MG63 (cell line): ENCODE results near the gene PAQR7. TPM values are rescaled to one million over a fixed set of nuclear protein-coding genes. Genes with fewer than 3 reads are reported as not detected.
"Not testable (repeated sequence)": the region's sequence is repeated elsewhere in the genome, so short reads cannot be mapped to it uniquely, and the experiment has no call there.

Experiments
- DNase-seq: peaks from one replicate; pipeline ENCODE4 v3.0.0-alpha.2; 2020
- H3K27me3 ChIP-seq: fragments of 250-450 bp; sonication (Bioruptor Pico); 2 replicates; pipeline ENCODE4 v1.5.1; 2020; ENCODE audit warnings: mild to moderate bottlenecking, moderate library complexity
- H3K36me3 ChIP-seq: fragments of 250-450 bp; sonication (Bioruptor Pico); 2 replicates; pipeline ENCODE4 v1.5.1; 2020; ENCODE audit warnings: mild to moderate bottlenecking, moderate library complexity
- H3K4me3 ChIP-seq: fragments of 250-450 bp; sonication (Bioruptor Pico); 2 replicates; pipeline ENCODE4 v1.5.1; 2020; ENCODE audit warnings: mild to moderate bottlenecking, moderate library complexity
- H3K9me3 ChIP-seq: fragments of 250-450 bp; sonication (Bioruptor Pico); 2 replicates; pipeline ENCODE4 v1.5.1; 2020; ENCODE audit warnings: mild to moderate bottlenecking, moderate library complexity
- total RNA-seq: library from RNA; depleted of rRNA; stranded (reverse); fragments of >200 nt; shearing (Covaris generic); gene quantifications from 2 replicates; pipeline ENCODE4 v1.2.3, GENCODE V29; 2014; ENCODE audit warnings: low replicate concordance

Gene PAQR7
- total RNA-seq, 1 experiment from 2014 or later: 8.3 TPM

- H3K9me3 ChIP-seq: no peaks in the 10 kb centered on the region
- no peak for DNase-seq
- no peaks in the 10 kb centered on the region for H3K27me3 ChIP-seq
- no peaks in the 10 kb centered on the region for H3K36me3 ChIP-seq
- no peak overlapping the region for H3K4me3 ChIP-seq
Observed at GRCh38 chr1:25844536-25845337, 30.8 kb downstream of the PAQR7 start.

- no peaks in the 10 kb centered on the region; the same call in 1 of the 2 replicates for H3K36me3 ChIP-seq
- no peaks in the 10 kb centered on the region for H3K9me3 ChIP-seq
- no peak for DNase-seq
- no peak overlapping the region for H3K4me3 ChIP-seq
- H3K27me3 ChIP-seq: no peaks in the 10 kb centered on the region
Observed at GRCh38 chr1:25843483-25843882, 32.0 kb downstream of the PAQR7 start.

GRCh38 chr1:25839808-25840207 is 35.7 kb downstream of the PAQR7 start:
- H3K9me3 ChIP-seq, H3K27me3 ChIP-seq, DNase-seq, H3K4me3 ChIP-seq: not testable (repeated sequence)
- peaks cover 12% of the 10 kb centered on the region for H3K36me3 ChIP-seq

- Histone ChIP-seq H3K4me3 (no peak overlapping the region), H3K36me3 (peaks cover 31% of the 10 kb centered on the region), H3K9me3 (no peaks in the 10 kb centered on the region), H3K27me3 (no peaks in the 10 kb centered on the region)
- DNase-seq: no peak
Observed at GRCh38 chr1:25837262-25837875, 38.1 kb downstream of the PAQR7 start.

- DNase-seq: peak; percentile 35
- peaks cover 36% of the 10 kb centered on the region for H3K36me3 ChIP-seq
Observed at GRCh38 chr1:25836695-25837094, 38.8 kb downstream of the PAQR7 start.

GRCh38 chr1:25834894-25835293 is 40.6 kb downstream of the PAQR7 start:
- Histone ChIP-seq H3K9me3 (no peaks in the 10 kb centered on the region), H3K27me3 (no peaks in the 10 kb centered on the region), H3K36me3 (peaks cover 54% of the 10 kb centered on the region), H3K4me3 (no peak overlapping the region)
- no peak for DNase-seq

More at GRCh38 chr1:25836695-25837094, 38.8 kb downstream of the PAQR7 start:
- no peaks in the 10 kb centered on the region for H3K9me3 ChIP-seq
- H3K4me3 ChIP-seq: no peak overlapping the region
- H3K27me3 ChIP-seq: no peaks in the 10 kb centered on the region

GRCh38 chr1:25833158-25833557 is 42.4 kb downstream of the PAQR7 start:
- peaks cover 67% of the 10 kb centered on the region for H3K36me3 ChIP-seq
- H3K27me3 ChIP-seq: no peaks in the 10 kb centered on the region
- no peak for DNase-seq
- H3K9me3 ChIP-seq: no peaks in the 10 kb centered on the region
- no peak overlapping the region for H3K4me3 ChIP-seq

- no peak for DNase-seq
- no peak overlapping the region for H3K4me3 ChIP-seq
- no peaks in the 10 kb centered on the region for H3K9me3 ChIP-seq
- H3K36me3 ChIP-seq: peaks cover 74% of the 10 kb centered on the region
- no peaks in the 10 kb centered on the region for H3K27me3 ChIP-seq
Observed at GRCh38 chr1:25832336-25833037, 43.0 kb downstream of the PAQR7 start.

- peaks cover 79% of the 10 kb centered on the region for H3K36me3 ChIP-seq
- no peak overlapping the region for H3K4me3 ChIP-seq
- no peaks in the 10 kb centered on the region for H3K9me3 ChIP-seq
- H3K27me3 ChIP-seq: no peaks in the 10 kb centered on the region
- DNase-seq: no peak
Observed at GRCh38 chr1:25831569-25832196, 43.8 kb downstream of the PAQR7 start.

GRCh38 chr1:25829046-25829445 is 46.5 kb downstream of the PAQR7 start:
- peaks cover 69% of the 10 kb centered on the region for H3K36me3 ChIP-seq

GRCh38 chr1:25828491-25828890 is 47.0 kb downstream of the PAQR7 start:
- Histone ChIP-seq H3K27me3 (no peaks in the 10 kb centered on the region), H3K9me3 (no peaks in the 10 kb centered on the region), H3K4me3 (no peak overlapping the region), H3K36me3 (peaks cover 67% of the 10 kb centered on the region)
- no peak for DNase-seq

More at GRCh38 chr1:25829046-25829445, 46.5 kb downstream of the PAQR7 start:
- Histone ChIP-seq H3K4me3 (no peak overlapping the region), H3K9me3 (no peaks in the 10 kb centered on the region), H3K27me3 (no peaks in the 10 kb centered on the region)
- no peak for DNase-seq

- no peaks in the 10 kb centered on the region for H3K27me3 ChIP-seq
- H3K4me3 ChIP-seq: no peak overlapping the region
- no peak for DNase-seq
- H3K9me3 ChIP-seq: no peaks in the 10 kb centered on the region
- peaks cover 54% of the 10 kb centered on the region for H3K36me3 ChIP-seq
Observed at GRCh38 chr1:25826571-25826970, 48.9 kb downstream of the PAQR7 start.

- DNase-seq: no peak
- Histone ChIP-seq H3K4me3 (no peak overlapping the region), H3K27me3 (no peaks in the 10 kb centered on the region), H3K9me3 (no peaks in the 10 kb centered on the region), H3K36me3 (peaks cover 45% of the 10 kb centered on the region)
Observed at GRCh38 chr1:25825605-25826004, 49.9 kb downstream of the PAQR7 start.

GRCh38 chr1:25821630-25822091 is 53.8 kb downstream of the PAQR7 start:
- DNase-seq: peak; percentile 82
- peak overlapping the region; percentile 97; the same call in 1 of the 2 replicates for H3K4me3 ChIP-seq
- no peaks in the 10 kb centered on the region for H3K27me3 ChIP-seq

GRCh38 chr1:25821112-25821476 is 54.4 kb downstream of the PAQR7 start:
- peak overlapping the region; percentile 97 for H3K4me3 ChIP-seq
- no peaks in the 10 kb centered on the region for H3K9me3 ChIP-seq
- peaks cover 12% of the 10 kb centered on the region for H3K36me3 ChIP-seq
- H3K27me3 ChIP-seq: no peaks in the 10 kb centered on the region
- no peak for DNase-seq

More at GRCh38 chr1:25821630-25822091, 53.8 kb downstream of the PAQR7 start:
- no peaks in the 10 kb centered on the region for H3K9me3 ChIP-seq
- H3K36me3 ChIP-seq: peaks cover 13% of the 10 kb centered on the region

- Histone ChIP-seq H3K9me3 (no peaks in the 10 kb centered on the region), H3K4me3 (peak overlapping the region; percentile 97), H3K36me3 (peaks cover 9% of the 10 kb centered on the region; the same call in 1 of the 2 replicates), H3K27me3 (no peaks in the 10 kb centered on the region)
- DNase-seq: peak; percentile 60
Observed at GRCh38 chr1:25820247-25821111, 55.0 kb downstream of the PAQR7 start.
